ENCODE data around the gene ZNF276.
A peak's percentile ranks its signal among the peaks of the same experiment; 100 is the strongest.
"Not testable (repeated sequence)": the region's sequence is repeated elsewhere in the genome, so short reads cannot be mapped to it uniquely, and the experiment has no call there.

ZNF276 gene

DNA sequence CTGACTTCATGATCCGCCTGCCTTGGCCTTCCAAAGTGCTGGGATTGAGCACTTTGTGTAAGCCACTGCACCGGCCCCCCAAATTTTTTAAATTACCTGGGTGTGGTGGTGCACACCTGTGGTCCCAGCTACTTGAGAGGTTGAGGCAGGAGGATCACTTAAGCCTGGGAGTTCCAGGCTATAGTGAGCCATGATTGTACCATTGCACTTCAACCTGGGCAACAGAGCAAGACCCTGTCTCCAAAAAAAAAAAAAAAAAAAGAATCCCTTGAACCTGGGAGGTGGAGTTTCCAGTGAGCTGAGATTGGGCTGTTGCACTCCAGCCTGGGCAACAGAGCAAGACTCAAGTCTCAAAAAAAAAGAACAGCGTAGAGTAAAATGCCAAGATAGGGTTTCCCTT, 15.2 kb downstream of the ZNF276 start:
- DNase-seq (ENCODE audit: low read depth): no peak

GRCh38 chr16:89737341-89738071, 16.2 kb downstream of the ZNF276 start:
- peak; percentile 39 for DNase-seq (ENCODE audit: low read depth)

DNA sequence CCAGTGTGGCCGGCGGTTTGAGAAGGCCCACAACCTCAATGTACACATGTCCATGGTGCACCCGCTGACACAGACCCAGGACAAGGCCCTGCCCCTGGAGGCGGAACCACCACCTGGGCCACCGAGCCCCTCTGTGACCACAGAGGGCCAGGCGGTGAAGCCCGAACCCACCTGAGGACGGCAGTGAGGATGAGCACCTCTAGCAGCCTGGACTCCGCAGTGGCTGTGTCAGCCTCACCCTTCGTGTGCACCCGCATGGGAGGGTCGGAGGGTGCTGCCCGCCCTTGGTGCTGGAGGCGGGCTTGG, 16.7 kb downstream of the ZNF276 start:
- DNase-seq (ENCODE audit: low read depth): no peak

GRCh38 chr16:89738538-89739317, 17.4 kb downstream of the ZNF276 start:
- DNase-seq (ENCODE audit: low read depth): no peak

DNA sequence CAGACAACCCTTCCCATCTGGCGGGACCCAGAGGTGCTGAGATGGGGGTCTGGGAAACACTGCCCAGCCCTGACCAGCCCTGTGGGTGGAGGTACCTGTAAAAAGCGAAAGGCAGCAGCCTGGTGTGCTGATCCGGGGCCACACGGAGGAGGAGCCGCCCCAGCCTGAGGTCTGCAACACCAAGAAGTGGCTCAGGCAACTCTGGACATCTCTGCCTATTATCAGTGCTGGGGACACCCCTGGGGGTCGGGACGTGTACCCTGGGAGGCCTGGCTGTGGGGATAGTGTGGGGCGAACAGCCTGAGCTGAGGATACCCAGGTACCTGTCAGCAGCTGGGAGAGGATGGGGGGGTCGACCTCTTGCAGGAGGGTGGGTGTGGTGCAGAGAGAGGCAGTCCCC, 18.0 kb downstream of the ZNF276 start:
- DNase-seq (ENCODE audit: low read depth): no peak

DNA sequence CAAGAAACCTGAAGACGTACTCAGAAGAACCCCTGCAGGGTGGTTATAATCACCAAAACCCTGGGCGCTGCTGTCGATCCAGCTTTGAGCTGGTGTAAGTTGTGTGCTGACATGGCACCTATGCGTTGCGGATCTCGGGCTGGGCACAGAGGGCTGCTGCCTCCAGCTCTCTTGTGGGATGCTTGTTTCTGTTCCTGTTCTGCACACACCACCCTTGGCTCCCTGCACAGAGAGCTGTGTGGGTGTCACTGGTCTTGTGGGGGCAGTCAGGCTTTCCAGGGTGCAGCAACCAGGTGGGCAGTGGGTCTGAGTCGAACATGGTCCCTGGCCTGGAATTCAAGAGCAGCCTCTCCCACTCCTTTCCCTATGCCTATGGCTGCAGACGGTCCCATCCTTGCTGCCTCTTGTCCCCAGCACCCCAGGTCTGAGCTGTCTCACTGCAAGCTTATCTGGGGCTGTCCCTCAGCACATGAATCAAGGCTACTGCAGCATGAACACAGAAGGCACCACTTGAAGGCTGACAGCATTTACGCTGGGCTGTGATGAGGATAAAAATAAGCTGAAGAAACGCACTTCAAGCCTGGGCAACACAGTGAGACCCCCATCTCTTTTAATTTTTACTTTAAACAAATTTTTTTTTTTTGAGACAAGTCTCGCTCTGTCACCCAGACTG, 20.1 kb downstream of the ZNF276 start:
- DNase-seq (ENCODE audit: low read depth): no peak

DNA sequence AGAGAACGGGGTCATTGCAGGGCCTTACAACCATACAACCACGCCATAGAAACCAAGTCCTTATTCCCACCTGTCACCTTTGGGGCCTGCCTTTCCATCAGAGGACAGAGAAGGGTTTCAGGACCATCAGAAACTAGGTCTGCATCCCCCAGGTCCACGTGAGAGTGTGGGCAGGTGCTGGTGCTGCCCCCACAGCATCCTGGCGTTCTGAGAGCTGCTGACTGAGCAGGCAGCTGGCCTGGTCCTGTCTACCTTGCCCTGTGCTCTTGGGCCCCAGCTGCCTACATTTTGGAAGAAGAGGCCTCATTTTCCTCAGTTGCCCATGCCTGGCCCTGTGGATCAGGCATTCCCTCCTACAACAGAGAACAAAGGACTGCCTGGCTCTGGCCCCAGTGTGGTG, 21.6 kb downstream of the ZNF276 start:
- no peak for DNase-seq (ENCODE audit: low read depth)

- DNase-seq (ENCODE audit: low read depth): no peak
These were observed 23.5 kb downstream of the ZNF276 start for GRCh38 chr16:89744813-89745212.

- DNase-seq (ENCODE audit: low read depth): no peak
These were observed 24.7 kb downstream of the ZNF276 start for GRCh38 chr16:89746043-89746442.

DNA sequence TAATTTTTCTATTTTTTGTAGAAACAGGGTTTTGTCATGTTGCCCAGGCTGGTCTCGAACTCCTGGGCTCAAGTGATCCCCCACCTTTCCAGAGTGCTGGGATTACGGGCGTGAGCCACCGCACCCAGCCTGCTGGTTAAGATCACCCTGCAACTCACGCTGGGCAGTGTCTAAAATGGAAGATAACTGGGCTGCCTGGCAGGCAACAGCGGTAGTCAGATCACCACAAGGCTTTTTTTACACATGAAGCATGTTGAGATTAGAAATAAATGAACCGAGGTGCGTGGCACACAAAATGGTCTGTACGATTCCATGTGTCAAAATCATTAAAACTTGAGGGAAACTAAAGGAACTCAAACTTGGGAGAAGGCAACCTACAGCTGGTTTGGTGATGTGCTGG, 26.7 kb downstream of the ZNF276 start:
- no peak for DNase-seq (ENCODE audit: low read depth)

DNA sequence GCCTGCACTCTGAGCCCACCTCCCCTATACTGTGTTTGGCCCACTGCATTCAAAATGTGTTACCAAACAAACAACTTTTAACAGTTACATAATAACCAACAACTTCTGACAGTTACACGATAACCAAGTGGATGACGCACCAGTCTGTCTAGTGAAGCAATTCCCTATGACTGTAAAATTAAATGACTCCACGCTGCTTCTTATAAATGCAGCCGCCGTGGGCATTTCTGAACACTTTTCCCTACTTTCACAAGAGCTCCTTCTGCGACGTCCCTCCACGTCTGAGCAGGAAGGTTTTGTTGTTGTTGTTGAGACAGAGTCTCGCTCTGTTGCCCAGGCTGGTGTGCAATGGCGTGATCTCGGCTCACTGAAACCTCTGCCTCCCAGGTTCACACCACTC, 27.6 kb downstream of the ZNF276 start:
- DNase-seq (ENCODE audit: low read depth): no peak

GRCh38 chr16:89749637-89750036, 28.3 kb downstream of the ZNF276 start:
- DNase-seq (ENCODE audit: low read depth): no peak

DNA sequence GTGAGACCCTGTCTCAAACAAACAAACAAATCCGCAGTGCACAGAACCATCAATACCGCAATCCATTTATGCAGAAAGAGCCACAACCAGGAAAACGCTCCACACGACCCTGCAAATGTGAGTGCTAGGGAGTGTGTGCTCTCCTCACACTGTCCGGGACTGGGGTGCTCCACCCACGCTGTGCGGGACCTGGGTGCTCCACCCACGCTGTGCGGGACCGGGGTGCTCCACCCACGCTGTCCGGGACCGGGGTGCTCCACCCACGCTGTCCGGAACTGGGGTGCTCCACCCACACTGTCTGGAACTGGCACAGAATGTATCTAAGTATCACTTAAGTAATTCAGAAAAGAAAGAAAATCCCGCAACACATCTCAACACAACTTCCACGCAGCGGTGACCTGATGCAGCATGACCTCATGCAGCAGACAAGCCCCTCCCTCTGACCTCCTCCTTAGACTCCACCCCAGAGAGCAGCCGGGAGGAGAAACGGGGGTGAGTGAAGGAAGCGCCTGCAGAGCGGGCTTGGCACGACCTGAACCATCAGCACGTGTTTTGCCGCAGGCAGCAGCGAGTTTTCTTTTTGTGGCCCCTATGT, 38.5 kb downstream of the ZNF276 start:
- DNase-seq (ENCODE audit: low read depth): no peak

- DNase-seq (ENCODE audit: low read depth): no peak
These were observed 40.1 kb downstream of the ZNF276 start for GRCh38 chr16:89761304-89761922.

- no peak for DNase-seq (ENCODE audit: low read depth)
These were observed 43.4 kb downstream of the ZNF276 start for GRCh38 chr16:89764711-89765201.

GRCh38 chr16:89765292-89765830, 44.0 kb downstream of the ZNF276 start:
- no peak for DNase-seq (ENCODE audit: low read depth)

GRCh38 chr16:89770367-89770766, 49.0 kb downstream of the ZNF276 start:
- no peak for DNase-seq (ENCODE audit: low read depth)

GRCh38 chr16:89775223-89775622, 53.9 kb downstream of the ZNF276 start:
- no peak for DNase-seq (ENCODE audit: low read depth)

GRCh38 chr16:89778211-89778610, 56.9 kb downstream of the ZNF276 start:
- DNase-seq (ENCODE audit: low read depth): not testable (repeated sequence)

- no peak for DNase-seq (ENCODE audit: low read depth)
These were observed 58.0 kb downstream of the ZNF276 start for GRCh38 chr16:89779231-89779908.

DNA sequence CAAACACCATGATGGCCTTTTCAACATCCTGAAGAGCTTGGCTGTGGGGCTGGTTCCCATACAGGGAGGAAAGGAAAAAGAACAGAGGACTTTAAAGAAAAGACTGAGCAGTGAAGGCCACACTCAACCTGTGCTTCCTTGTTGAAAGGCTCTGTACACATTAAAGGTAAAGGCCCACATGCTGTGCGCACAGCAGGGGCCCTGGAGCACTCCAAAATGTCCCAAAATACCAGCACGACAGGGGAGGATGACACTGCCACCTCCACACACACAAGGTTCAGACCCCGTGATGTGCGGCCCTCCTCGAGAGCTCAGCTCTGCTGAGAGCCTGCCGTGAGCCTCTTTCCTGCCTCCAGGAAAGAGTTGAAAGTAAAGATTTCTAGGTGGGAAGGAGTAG, 58.6 kb downstream of the ZNF276 start:
- no peak for DNase-seq (ENCODE audit: low read depth)
